Measurements from ENCODE around the gene CUL4B.

DNA sequence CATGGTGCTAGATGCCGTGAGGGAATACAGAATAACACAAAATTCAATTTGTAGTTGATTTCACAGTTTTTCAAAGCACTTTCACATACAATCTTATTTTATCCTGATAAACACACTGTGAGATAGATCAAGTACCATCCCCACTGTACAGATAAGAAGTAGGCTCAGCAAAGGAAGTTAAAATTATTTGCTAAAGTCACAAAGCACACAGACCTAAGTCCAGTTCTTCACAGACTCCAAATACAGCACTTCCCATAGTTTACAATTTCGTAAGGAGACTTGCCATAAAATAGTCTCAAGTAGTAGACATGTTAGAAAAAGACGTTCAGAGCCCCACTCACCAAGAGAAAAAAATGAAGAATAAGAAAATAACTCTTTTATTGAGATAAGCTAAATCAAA lies 7.8 kb upstream of the CUL4B start:
- TF ChIP-seq, protein P1, sequence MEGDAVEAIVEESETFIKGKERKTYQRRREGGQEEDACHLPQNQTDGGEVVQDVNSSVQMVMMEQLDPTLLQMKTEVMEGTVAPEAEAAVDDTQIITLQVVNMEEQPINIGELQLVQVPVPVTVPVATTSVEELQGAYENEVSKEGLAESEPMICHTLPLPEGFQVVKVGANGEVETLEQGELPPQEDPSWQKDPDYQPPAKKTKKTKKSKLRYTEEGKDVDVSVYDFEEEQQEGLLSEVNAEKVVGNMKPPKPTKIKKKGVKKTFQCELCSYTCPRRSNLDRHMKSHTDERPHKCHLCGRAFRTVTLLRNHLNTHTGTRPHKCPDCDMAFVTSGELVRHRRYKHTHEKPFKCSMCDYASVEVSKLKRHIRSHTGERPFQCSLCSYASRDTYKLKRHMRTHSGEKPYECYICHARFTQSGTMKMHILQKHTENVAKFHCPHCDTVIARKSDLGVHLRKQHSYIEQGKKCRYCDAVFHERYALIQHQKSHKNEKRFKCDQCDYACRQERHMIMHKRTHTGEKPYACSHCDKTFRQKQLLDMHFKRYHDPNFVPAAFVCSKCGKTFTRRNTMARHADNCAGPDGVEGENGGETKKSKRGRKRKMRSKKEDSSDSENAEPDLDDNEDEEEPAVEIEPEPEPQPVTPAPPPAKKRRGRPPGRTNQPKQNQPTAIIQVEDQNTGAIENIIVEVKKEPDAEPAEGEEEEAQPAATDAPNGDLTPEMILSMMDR (IDR thresholded peaks at IDR 0.05) = no peak
- no peak for TF ChIP-seq ZFX (IDR thresholded peaks at IDR 0.05; ENCODE audit: borderline replicate concordance)

Measured in 22Rv1 (cell line).